NCI-H128 (cell line): ENCODE results near the gene WASHC3.
"Not testable (repeated sequence)": the region's sequence is repeated elsewhere in the genome, so short reads cannot be mapped to it uniquely, and the experiment has no call there.

Experiments used
- DNase-seq: peaks from one replicate; lab custom pipeline; 2025; ENCODE audit not compliant: unreplicated experiment; lab: John Stamatoyannopoulos, UW

WASHC3 gene

GRCh38 chr12:102061560-102062418 is at the start of gene WASHC3:
Gene WASHC3 (minus strand): TSS chr12:102061991. CDS start chr12:102061962, 29 bp downstream.
- peak; percentile 93 for DNase-seq

- no peak for DNase-seq
Measured at GRCh38 chr12:102110782-102111181, 49.0 kb upstream of the WASHC3 start.

- no peak for DNase-seq
Measured at GRCh38 chr12:102107970-102108369, 46.2 kb upstream of the WASHC3 start.

DNA sequence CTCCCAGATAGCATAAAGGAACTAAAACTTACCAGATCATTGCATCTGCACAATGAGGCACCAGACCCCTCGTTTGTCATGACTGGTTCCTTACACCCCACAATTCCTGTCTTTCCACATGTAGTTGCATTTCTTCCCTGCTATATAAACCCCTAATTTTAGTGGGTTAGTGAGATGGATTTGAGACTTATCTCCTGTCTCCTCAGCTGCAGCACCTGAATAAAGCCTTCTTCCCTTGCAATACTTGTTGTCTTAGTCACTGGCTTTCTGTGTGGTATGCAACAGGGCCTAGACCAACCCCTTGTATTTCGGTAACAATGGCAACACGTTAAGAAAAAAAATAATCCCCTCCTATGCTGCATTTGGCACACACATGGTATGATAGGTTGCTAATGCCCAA is 45.1 kb upstream of the WASHC3 start:
- DNase-seq: no peak

DNA sequence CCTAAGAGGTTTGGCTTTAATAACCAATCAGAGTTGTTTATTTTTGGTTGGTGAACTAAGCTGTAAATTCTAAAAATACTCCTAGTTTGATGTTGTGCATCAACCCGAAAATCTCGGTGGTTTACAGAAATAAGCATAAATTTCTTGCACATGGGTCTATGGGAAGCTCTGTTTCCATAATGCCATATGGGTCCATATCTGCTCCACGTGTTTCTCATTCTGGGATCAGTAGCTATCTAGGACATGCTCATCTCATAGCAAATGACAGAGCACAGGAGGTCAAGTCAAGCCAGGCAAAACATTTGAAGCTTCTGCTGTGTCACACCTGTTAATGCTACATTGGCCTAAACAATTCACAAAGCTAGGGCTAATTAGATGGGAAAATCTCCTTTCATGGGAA is 35.1 kb upstream of the WASHC3 start:
- no peak for DNase-seq

DNA sequence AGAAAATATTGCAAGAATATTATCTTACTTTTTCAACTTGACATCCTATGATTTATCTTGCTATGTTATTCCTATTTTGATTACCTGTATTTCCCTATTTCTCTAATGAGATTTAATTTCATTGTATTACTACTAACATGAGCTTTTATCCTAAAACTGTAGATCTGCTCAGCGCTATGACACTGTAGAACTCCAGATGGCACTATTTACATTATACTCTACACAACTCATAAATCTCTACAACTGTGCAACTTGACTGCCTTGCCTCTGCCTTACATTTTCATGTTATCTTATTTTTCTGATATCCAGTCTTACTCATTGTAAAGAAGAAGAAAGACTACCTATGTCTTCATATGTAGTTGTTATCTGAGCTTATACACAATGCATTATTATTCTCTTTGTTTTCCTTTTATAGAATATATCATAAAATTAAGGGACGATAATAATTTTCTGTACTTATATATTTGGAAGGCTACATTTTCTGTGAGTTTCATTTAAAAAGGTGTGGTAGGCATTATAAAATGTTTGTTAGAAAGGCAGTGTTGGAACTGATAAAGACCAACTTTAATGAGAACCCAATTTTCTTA is 34.0 kb upstream of the WASHC3 start:
- DNase-seq: no peak

GRCh38 chr12:102093319-102093718 is 31.5 kb upstream of the WASHC3 start:
- no peak for DNase-seq

DNA sequence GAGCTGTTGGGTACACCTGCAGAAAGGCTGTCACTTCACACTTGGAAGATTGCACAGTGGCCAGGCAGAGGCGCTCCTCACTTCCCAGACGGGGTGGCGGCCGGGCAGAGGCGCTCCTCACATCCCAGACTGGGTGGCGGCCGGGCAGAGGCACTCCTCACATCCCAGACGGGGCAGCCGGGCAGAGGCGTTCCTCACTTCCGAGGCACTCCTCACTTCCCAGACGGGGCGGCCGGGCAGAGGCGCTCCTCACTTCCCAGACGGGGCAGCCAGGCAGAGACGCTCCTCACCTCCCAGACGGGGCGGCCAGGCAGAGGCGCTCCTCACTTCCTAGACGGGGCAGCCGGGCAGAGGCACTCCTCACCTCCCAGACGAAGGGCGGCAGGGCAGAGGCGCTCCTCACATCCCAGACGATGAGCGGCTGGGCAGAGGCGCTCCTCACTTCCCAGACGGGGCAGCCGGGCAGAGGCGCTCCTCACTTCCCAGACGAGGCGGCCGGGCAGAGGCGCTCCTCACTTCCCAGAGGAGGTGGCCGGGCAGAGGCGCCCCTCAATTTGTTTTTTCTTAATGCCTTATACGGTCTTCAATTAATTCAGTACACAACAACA is 27.5 kb upstream of the WASHC3 start:
- DNase-seq: not testable (repeated sequence)

DNA sequence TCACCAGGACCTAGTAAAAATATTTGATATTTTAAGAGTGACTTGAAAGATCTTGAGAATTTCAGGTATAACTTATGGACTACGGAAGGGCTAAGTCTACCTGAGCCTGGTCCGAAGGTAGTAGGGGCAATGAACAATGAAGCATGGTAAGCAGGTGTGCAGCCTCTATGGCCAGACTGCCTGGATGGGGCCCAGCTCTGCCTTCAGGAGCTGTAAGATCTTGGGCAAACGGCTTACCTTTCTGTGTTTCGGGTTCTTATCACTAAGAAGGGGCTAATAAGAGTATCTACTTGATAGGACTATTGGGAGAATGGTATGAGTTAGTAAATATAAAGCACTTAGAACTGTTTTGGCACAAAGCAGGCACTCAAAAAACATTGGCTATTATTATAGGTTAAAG is 19.1 kb upstream of the WASHC3 start:
- no peak for DNase-seq

DNA sequence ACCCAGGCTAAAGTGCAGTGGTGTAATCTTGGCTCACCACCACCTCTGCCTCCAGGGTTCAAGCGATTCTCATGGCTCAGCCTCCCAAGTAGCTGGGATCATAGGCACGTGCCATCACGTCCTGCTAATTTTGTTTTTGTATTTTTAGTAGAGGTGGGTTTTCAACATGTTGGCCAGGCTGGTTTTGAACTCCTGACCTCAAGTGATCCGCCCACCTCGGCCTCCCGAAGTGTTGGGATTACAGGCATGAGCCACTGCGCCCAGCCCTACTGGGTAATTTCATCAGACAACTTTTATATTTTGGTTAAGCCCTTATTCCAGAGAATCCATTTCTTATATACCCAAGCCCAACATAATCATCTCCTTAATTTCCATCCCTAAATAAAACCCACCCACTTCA is 10.3 kb upstream of the WASHC3 start:
- DNase-seq: not testable (repeated sequence)

DNA sequence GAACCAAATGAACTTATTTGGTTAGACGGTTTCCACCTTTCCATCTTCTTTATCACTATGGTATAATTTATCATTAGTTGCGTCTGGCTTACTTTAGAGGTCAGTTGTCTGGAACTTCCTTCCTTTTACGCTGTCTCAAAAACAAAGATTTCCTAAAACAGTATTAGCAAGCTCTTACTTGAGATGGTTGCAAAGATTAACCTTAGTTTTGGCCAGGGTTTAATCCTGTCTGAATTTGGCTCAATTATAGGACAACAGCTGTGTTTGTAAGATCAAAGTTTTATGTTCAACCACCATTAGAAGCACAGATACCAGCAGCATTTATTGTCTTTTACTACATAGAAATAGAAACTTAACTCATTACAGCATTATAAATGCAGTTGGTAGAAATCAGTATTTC is 7.9 kb upstream of the WASHC3 start:
- no peak for DNase-seq

DNA sequence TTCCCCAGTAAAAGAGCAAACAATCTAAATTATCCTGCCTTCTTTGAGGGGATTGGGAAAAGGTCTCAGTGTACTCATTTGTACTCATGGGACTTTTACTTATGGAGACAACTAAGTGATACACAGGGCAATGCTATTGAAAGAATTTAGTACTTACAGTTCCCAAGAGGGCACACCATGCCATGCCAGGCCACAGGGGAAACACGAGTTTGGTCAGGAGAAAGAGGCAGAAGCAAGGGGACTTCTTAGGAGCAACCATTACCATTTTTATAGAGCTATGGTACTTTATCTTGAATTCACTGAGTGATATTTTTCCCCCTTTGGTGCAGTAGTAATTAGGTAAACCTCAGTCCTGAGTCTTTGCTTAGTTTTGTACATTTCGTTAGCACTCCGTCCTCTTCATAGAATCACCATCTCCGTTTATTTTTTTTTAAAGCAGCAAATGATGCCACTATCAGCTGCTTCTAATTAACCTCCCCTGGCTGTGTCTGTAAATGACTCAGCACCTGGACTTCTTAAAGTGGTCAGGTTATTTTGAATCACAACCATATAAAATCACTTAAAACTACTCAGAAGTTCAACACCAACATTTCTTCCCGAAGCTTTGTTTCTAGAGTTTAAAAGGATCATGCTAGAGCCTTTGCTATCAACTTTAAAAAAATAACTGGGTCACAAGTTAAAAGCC is 5.9 kb upstream of the WASHC3 start:
- DNase-seq: no peak

- DNase-seq: no peak
Measured at GRCh38 chr12:102064476-102064875, 2.7 kb upstream of the WASHC3 start.

- DNase-seq: no peak
Measured at GRCh38 chr12:102063069-102063468, 1.3 kb upstream of the WASHC3 start.

DNA sequence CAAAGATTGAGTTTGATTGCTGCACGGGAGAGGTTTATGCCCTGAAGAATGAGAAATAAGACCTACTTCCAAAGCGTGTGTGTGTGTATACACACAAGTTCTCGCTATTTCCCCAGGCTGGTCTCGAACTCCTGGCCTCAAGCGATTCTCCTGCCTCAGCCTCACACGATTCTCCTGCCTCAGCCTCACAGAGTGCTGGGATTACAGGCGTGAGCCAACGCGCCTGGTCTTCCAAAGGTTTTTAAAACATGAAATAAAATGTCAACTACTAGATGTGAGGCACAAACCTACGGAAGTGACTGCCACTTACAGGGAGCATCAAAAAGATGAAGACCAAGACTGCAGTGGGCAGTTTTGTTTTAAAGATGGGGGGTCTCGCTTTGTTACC is 622 bp upstream of the WASHC3 start:
- DNase-seq: no peak

DNA sequence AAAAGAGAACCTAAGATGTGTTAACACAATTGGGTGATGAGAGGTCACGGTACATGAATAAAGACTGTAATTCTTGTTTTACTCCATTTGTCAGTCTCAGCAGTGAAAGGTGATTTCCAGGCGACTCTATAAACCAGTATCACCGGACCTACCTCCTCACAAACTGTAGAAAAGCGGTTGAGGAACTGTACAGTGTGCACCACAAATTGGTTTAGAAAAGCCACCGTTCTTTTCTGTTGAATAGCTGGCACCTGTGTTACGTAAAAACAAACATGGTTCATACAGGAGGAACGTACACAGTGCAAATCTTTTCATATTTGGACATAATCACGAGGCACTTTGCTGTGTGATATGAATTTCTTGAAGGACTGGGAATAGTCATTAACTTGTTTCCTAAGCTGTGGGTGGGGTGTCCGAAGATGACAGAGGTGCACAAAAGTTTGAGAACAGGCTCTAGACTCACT is 663 bp downstream of the WASHC3 start:
- no peak for DNase-seq

DNA sequence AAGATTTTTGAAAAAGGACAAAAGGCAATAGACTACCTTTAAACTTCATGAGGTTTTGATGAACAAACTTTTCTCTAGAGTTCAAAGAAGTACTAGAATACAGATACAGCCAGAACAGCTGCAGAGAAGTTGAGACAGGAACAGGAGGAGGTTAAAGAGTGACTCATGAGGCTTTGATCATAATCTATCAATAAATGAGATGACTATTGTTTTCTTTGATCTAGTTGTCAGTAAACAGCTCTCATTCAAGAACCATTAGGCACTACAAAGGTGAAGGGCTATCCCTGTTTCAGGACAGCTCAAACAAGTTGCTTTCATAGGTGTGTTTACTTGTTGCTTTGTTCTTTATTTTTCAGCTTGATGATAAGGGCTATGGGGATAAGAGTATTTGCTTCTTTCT is 2.4 kb downstream of the WASHC3 start:
- DNase-seq: no peak

DNA sequence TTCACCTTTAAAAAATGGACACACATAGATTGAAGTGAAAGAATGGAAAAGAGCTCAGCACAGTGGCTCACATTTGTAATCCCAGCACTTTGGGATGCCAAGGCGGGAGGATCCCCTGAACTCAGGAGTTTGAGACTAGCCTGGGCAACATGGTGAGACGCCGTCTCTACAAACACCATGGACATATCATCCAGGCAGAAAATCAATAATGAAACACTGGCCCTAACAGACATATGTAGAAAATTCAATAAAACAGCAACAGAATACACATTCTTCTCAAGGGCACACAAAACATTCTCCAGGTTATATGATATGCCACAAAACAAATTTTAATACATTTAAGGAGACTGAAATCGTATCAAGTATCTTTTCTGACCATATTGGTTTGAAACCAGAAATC is 7.4 kb downstream of the WASHC3 start:
- no peak for DNase-seq

GRCh38 chr12:102053062-102053349 is 8.8 kb downstream of the WASHC3 start:
- no peak for DNase-seq

- DNase-seq: no peak
Measured at GRCh38 chr12:102052192-102053061, 9.4 kb downstream of the WASHC3 start.

GRCh38 chr12:102051431-102051965 is 10.3 kb downstream of the WASHC3 start:
- DNase-seq: no peak
